Non-pigmented ciliary epithelial cell (primary cell): ENCODE results near the gene RPL13.
"Not testable (repeated sequence)": the region's sequence is repeated elsewhere in the genome, so short reads cannot be mapped to it uniquely, and the experiment has no call there.

Experiments
- DNase-seq: peaks from one replicate; pipeline ENCODE4 v3.0.0-alpha.2; 2010; ENCODE audit warnings: low read depth

The RPL13 gene

DNA sequence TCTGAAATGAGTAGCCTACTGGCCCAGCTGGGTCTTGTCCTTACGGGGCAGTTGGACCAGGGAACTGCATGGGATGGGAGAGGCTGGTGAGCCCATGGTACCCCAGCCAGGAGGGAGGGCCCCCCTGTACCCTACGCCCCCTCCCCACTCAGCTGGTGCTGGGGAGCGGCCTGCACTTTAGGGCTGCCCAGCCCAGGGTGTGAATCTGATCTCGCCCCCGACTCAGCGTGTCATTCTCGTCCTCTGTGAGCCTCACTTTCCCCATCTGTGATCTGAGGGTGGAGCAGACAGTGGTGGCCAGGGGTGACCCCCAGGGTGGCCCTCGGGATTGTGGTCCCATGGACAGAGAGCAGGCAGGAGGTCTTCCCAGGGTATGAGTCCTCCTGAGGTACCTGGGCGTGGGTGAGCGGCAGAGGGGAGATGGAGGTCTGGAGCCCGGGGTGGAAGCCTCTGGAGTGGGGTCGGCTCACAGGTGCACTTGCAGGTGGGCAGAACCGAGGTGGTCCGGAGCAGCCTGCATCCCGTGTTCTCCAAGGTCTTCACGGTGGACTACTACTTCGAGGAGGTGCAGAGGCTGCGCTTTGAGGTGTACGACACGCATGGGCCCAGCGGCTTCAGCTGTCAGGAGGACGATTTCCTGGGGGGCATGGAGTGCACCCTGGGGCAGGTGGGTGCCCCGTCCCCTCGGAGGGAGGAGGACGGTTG lies 16.7 kb downstream of the RPL13 start:
- DNase-seq: no peak

DNA sequence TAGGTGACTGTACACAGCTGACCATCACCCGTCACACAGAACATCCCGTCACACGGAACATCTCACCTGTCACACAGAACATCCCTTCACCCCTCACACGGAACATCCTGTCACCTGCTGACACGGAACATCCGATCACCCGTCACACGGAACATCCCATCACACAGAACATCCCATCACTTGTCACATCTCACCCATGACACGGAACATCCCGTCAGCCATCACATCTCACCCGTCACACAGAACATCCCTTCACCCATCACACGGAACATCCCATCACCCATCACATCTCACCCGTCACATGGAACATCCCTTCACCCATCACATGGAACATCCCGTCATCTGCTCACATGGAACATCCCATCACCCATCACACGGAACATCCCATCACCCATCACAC lies 18.9 kb downstream of the RPL13 start:
- DNase-seq: no peak

DNA sequence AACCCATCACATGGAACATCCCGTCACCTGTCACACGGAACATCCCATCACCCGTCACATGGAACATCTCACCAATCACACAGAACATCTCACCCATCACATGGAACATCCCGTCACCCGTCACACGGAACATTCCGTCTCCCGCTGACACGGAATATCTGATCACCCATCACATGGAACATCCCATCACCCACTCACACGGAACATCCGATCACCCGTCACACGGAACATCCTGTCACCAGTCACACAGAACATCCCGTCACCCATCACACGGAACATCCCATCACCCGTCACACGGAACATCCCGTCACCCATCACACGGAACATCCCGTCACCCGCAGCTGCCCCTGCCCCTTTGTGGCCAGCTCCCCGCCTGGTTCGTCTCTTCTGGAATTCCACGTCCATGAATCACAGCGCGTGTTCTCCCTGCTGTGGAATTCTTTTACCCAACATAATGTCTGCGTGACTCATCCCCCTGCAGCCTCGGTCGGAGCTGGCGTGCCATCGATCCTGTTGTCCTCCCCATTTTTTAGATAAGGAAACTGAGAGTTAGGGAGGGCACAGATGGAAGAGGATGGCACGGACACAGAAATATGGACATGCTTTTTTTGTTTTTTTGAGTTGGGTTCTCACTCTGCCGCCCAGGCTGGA lies 20.7 kb downstream of the RPL13 start:
- DNase-seq: peak; percentile 96

DNA sequence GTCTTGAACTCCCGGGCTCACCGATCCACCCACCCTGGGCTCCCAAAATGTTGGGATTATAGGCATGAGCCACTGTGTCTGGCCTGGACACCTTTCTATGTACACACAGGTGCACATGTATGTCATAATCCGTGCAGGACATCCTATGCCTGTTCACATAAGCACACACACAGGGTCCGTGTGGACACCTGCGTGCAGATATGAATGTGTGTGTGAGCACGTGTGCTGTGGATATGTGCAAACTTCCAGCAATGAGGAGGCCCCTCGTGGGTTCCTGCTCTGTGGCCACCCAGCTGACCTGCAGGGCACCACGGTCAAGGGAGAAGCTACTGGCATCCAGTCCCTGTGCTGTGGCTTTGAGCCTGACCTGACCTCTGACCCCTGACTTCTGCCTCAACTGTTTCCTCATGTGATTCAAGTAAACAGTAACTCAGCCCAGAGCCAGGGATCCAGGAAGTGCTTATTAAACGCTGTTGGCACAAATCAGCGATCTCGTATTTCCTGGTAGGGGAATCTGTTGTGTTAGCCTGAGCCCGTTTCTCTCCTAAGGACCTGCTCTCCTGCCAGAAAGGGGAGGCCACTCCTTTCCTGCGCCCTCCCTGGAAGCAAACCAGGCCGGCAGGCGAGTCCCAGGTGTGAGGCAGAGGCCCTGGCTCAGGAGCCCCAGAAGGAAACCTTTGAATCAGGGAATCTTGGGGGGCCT lies 21.5 kb downstream of the RPL13 start:
- no peak for DNase-seq

DNA sequence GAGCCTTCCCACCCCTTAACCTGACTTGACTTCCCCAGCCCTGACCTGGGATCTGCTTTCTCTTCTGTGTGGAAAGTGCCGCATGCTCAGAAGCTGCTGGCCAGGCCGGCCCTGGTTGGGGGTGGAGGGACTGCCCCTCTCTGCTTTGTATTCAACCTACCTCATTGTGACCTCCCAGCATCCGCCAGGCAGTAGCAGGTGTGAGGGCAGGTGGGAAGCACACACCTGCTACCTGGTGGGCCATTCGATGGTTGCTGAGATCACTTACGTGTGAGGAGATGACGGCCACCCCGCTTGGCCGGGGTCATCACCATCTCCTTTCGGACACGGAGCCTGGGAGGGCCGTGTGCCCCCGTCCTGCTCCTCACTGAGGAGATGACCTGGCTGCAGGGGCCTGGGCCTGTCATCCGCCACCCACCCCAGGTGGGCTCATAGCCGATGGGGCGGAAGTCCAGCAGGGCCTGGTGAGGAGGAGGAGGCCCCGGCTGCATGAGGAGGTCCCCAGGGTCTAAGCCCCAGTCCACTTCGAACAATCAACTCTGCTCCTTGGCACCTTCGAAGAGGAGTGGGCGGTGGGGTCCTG lies 22.2 kb downstream of the RPL13 start:
- DNase-seq: no peak

DNA sequence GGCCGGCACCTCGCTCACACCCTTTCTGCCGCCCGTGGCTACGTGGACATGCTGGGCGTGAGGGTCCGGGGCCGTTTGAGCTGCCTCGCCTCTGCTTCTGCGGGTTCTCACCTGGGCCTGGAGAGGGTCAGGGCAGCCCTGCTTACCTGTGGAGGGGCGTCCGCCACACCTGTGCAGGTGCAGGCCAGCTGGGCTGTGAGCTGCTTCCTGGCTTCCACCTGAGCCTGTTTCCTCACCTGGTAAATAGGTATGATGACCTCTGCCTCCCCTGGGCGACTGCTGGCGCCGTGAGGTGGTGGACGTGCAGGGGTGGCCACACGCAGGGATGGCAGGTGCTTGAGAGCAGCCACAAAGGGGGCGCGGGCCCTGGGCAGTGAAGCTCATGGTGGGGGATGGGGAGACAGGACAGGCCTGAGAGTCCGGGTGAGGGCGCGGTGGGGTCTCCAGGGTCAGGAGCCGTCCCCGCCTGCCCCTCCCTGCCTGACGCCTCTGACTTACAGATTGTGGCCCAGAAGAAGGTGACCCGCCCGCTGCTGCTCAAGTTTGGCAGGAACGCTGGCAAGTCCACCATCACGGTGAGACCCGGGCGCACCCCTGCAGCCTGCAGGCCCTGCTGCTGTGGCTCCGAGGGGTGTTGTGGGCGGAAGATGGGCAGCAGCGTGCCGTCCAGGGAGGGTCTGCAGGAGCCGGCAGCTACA lies 22.9 kb downstream of the RPL13 start:
- DNase-seq: no peak

DNA sequence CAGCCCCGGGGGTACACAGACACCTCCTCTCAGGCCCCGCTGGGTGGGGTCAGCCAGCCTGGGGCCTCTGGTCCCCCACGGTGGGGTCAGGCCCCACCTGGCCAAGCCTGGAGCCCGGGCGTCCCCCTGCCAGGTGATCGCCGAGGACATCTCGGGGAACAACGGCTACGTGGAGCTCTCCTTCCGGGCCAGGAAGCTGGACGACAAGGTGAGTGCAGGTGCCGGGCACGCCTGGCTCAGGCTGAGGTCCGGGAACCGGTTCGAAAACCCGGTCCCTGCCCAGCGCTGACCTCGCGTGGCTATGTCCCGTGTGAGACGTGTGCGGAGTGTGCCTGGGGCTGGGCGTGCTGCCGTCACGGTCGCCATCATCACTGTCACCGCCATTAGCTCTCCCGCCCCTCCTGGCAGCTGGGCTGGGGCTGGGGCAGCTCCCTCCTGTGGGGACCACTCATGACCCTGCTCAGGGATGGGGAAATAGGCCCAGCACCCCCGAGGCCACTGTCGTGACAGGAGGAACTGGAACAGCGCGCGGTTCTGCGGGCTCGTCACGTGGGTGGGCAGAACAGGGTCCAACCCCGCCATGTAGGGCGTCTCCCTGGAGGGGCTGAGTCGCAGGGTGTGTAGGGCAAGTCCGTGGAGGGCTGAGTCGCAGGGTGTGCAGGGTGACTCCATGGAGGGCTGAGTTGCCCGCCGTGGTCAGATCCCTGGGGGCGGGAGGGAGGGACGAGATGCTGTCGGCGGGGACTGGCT lies 23.6 kb downstream of the RPL13 start:
- no peak for DNase-seq

DNA sequence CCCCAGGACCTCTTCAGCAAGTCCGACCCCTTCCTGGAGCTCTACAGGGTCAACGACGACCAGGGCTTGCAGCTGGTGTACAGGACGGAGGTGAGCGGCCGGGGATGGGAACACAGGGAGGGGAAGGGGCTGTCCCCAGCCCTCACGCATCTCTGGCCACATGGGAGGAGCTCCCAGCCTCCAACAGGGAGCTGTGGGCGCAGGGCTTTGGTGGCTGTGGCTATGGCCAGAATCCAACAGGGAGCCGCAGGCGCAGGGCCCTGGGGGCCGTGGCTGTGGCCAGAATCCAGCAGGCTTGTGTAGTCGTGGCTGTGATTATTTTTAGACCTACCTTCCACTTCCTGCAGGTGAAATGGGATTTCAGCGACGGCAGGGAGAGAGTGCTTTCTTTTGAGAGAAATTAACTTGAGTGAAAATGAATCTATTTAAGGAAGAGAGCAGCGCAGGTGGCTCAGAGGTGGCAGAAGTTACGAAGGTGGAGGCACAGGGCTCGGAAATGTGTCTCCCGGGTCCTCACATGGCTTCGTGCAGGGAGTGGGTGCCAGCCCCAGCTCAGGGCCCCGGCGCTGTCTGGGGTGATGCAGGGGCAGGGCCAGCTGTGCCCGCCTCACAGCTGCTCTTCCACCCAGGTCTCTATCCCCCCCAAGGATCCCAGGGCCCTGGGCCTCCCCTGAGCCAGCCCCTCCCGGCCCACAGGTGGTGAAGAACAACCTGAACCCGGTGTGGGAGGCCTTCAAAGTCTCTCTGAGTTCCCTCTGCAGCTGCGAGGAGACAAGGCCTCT lies 24.5 kb downstream of the RPL13 start:
- DNase-seq: no peak

DNA sequence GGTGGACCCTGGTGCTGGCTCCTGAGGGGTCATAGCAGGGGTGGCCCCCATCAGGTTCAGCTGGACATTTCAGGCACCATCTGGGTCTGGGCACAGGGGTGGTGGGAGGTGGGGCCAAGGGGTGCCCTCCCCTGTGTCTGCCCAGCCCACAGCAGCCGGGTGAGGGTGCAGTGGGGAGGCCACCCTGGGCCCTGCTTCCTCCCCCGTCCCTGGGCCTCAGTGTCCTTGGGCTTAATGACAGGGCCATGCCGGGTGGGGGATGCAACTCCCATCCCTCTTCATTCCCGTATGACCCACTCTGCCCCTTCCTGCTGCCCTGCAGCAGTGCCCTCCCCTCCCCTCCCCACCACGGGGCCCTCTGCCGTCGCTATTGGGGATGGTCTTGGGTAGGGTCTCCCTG lies 25.7 kb downstream of the RPL13 start:
- no peak for DNase-seq

DNA sequence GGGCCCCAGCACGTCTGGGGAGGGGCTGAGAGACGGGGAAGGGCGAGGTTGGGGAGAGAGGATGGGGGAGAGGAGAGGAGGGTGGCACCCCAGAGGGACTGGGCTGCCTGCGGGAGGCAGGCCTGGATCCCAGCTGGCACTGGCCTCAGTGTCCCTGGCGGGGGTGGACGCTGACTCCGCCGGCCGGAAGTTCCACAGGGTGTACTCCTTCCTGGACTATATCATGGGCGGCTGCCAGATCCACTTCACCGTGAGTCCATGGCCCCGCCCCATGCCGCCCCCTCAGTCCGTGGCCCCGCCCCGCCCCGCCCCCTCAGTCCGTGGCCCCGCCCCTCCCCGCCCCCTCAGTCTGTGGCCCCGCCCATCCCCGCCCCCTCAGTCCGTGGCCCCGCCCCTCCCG lies 26.4 kb downstream of the RPL13 start:
- DNase-seq: no peak

DNA sequence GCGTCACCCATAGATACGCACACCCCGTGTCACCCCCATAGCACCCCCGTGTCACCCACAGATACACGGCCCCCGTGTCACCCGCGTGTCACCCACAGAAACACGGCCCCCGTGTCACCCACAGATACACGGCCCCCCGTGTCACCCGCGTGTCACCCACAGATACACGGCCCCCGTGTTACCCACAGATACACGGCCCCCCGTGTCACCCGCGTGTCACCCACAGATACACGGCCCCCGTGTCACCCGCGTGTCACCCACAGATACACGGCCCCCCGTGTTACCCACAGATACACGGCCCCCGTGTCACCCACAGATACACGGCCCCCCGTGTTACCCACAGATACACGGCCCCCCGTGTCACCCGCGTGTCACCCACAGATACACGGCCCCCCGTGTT lies 27.2 kb downstream of the RPL13 start:
- DNase-seq: not testable (repeated sequence)

DNA sequence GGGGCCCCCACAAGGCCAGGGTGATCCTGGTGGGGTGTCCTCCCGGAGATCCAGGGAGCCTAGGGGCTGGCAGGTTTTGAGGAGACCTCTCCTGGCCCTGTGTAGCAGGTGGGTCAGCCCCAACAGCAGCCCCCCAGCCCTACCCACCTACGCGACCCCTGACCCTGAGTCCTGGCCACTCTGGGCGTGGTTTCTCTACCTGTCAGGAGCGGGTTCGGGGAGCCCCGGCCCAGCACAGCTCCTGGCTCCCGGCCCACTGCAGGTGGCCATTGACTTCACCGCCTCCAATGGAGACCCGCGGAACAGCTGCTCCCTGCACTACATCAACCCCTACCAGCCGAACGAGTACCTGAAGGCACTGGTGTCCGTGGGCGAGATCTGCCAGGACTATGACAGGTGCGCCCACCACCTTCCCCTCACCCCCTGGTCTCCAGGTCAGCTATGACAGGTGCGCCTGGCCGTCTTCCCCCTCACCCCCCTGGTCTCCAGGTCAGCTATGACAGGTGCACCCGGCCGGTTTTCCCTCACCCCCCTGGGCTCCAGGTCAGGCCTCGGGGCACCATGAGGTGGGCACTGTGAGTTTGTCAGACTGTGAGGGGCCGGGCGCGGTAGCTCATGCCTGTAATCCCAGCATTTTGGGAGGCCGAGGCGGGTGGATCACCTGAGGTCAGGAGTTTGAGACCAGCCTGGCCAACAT lies 28.1 kb downstream of the RPL13 start:
- no peak for DNase-seq

DNA sequence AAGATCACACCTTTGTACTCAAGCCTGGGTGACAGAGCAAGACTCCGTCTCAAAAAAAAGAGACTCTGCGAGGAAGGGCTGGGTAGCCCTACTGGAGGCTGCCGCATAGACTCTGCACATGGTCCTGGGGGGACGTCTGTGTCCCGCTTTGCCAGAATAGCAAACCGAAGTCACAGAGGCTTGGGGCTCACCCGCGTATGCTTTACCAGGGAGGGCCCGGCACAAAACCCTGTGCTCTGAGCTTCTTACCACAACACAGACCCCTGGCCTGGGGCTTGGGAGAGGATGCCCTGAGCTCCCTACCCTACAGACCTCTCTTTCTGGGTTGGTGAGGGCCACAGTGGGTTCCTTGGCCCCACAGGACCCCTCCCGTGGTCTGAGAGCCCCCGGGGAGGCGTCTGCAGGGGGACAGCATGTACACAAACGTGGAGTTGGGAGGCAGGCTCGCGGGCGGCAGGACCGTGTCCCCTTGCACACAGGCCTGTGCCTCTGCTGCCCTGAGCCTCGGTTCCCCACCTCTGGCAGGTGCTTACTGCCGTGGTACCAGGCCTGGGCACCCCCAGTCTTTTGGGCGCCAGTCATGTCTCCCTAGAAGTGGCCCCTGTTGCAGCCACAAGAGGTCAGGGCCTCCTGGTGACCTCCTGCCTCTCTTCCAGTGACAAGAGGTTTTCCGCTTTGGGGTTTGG lies 28.9 kb downstream of the RPL13 start:
- DNase-seq: no peak

DNA sequence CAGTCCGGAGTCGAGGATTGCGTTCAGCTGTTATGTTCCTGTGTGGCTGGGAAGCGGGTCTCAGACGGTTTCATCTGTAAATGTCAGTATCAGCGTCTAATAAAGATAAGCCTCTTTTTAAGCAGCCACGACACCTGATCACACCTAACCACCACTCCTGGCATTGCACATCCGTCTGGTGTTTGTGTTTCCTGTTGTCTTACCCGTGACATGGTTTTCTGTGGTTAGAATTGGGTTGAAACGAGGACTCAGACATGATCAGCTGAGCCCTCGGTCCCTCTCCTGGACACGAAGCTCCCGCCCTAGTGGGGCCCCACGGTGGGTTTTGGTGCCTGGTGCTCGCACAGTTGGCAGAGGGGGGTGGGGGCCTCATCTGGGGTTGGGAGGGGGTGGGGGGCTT lies 33.4 kb downstream of the RPL13 start:
- no peak for DNase-seq

DNA sequence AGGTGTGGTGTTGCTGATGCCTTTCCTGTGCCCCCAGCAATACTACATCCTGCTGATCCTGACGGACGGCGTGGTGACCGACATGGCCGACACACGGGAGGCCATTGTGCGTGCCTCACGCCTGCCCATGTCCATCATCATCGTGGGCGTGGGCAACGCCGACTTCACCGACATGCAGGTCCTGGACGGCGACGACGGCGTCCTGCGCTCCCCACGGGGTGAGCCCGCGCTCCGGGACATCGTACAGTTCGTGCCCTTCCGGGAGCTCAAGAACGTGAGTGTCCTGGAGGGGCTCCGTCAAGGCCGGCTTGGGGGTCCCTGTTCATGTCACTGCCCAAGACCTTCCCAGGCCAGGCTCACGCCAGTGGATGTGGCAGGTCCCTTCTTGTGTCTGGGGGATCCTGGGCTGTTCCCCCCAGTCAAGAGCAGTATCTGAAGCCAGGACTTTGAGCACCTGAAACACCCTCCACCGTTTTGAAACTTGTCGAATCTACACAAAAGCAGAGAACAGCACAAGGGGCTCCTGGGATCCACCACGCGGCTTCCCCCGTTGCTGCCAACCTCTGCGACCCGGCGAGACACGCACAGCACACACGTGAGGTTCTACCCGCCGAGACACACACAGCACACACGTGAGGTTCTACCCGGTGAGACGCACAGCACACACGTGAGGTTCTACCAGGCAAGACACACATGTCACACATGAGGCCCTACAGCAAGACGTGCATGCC lies 35.0 kb downstream of the RPL13 start:
- DNase-seq: no peak

DNA sequence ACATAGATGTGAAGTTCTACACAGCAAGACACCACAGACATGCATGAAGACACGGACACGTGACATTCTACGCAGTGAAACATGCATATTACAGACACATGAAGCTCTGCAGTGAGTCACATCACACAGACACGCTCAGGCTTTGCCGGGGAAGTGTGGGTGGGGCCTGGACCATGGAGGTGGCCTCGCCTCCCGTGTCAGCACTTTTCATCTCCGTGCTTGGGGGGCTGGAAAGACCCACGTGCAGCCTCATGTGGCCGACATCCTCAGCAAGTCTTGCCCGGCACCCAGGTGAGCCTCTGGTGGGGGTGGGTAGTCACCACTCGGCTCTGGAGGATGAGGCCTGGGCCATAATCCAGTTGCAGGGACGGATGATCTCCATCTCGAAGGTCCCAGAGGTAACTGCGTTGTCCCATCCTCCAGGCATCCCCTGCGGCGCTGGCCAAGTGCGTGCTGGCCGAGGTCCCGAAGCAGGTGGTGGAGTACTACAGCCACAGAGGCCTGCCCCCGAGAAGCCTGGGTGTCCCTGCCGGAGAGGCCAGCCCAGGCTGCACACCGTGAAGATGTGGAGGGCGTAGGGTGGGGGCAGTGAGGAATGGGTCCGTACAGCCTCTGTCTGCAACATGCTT lies 35.7 kb downstream of the RPL13 start:
- DNase-seq: no peak

DNA sequence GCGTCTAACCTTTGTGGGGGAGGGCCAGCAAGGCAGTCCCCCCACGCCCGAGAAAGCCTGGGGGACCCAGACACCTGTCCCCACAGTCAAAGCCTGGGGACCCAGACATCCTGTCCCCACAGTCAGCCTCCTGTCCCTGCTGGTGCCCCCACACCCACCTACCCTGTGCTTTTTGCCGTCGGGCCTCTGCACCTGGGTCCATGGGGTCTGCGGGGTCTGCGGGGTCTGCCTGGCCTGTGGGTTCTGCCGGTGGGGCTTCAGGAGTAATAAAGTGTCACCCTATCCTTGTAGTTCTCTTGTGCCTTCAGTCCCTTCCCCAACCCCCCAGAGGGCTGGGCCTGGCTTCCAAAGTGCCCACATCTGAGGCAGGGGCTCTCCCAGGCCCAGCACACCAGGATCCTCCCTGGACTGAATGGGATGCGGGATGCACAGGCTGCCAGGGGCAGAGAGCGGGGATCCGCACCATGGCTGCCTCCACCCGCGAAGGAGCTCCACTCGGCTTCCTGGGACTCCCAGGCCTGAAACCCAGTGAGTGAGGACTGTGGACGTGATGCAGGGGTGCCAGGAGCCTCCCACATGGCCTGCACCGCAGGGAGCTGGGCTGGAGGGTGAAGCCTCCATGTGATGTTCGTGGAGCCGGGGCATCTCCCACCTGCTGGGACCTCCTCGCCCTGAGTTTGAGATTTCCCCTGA lies 36.6 kb downstream of the RPL13 start:
- DNase-seq: no peak

DNA sequence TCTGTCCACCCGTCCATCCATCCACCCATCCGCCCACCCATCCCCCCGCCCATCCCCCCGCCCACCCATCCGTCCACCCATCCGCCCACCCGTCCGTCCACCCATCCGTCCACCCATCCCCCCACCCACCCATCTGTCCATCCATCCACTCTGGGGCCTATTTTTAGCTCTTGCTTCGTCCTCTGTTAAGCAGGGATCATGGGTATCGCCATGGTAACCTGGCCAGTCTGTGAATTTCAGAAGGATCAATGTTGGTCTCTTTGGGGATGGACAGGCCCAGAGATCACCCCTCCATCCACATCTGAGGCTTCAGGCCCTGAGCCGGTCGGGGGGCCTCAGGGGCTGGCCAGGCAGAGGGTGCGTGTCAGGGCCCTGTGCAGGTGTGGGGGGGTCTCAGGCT lies 37.7 kb downstream of the RPL13 start:
- DNase-seq: no peak
